Caco-2 (cell line): ENCODE measurements around the gene NCF4. TPM values are rescaled to one million over a fixed set of nuclear protein-coding genes. Genes with fewer than 3 reads are reported as not detected.

Experiments
- BruUV-seq: library from RNA; stranded (reverse); fragments of 400-500 nt; replicated peaks from 2 replicates; lab custom pipeline; 2021; lab: Mats Ljungman, UMichigan
- CTCF ChIA-PET: fragments of 300-600 bp; sonication (Branson Sonifier 250); formaldehyde crosslinking; loops from one replicate; lab custom pipeline; 2022; ENCODE audit warnings: antibody characterized with exemption; lab: Charles Lee
- POLR2A ChIA-PET: fragments of 300-600 bp; sonication (Branson Sonifier 250); formaldehyde crosslinking; loops from one replicate; lab custom pipeline; 2022; ENCODE audit warnings: antibody characterized with exemption; lab: Charles Lee
- DNase-seq, 2 experiments: peaks; one replicate each; pipeline versions ENCODE4 v3.0.0 to v3.0.0-alpha.2; 2020 to 2022
- H3K27me3 ChIP-seq: replicated peaks from 2 replicates; pipeline ENCODE4 v1.6.0; 2011; ENCODE audit warnings: low read length; ENCODE audit not compliant: control insufficient read depth, insufficient read depth
- H3K36me3 ChIP-seq: 2 replicates; pipeline ENCODE4 v1.5.1; 2011; ENCODE audit warnings: low read length; ENCODE audit not compliant: control insufficient read depth, insufficient read depth
- H3K4me1 ChIP-seq: fragments of 250-450 bp; sonication (Bioruptor Pico); 2 replicates; pipeline ENCODE4 v1.5.1; 2020; ENCODE audit warnings: mild to moderate bottlenecking
- H3K4me3 ChIP-seq: 2 replicates; pipeline ENCODE4 v1.5.1; 2011; ENCODE audit warnings: low read depth, mild to moderate bottlenecking, control low read depth, low read length
- H3K9me3 ChIP-seq: fragments of 250-450 bp; sonication (Bioruptor Pico); 2 replicates; pipeline ENCODE4 v1.5.1; 2020; ENCODE audit warnings: mild to moderate bottlenecking, moderate library complexity
- H3K27ac Mint-ChIP-seq: one replicate; pipeline ENCODE4 v1.8.0; 2022; ENCODE audit warnings: mixed read lengths; ENCODE audit not compliant: unreplicated experiment
- H3K27me3 Mint-ChIP-seq: one replicate; pipeline ENCODE4 v1.8.0; 2022; ENCODE audit warnings: mixed read lengths; ENCODE audit not compliant: insufficient read depth, unreplicated experiment
- H3K36me3 Mint-ChIP-seq: one replicate; pipeline ENCODE4 v1.8.0; 2022; ENCODE audit warnings: mild to moderate bottlenecking, mixed read lengths; ENCODE audit not compliant: insufficient read depth, unreplicated experiment
- H3K4me1 Mint-ChIP-seq: one replicate; pipeline ENCODE4 v1.8.0; 2022; ENCODE audit warnings: low read depth, mixed read lengths; ENCODE audit not compliant: unreplicated experiment
- H3K4me3 Mint-ChIP-seq: one replicate; pipeline ENCODE4 v1.8.0; 2022; ENCODE audit warnings: mild to moderate bottlenecking, moderate library complexity, mixed read lengths; ENCODE audit not compliant: unreplicated experiment
- H3K9me3 Mint-ChIP-seq: one replicate; pipeline ENCODE4 v1.8.0; 2022; ENCODE audit warnings: mixed read lengths; ENCODE audit not compliant: unreplicated experiment
- CTCF ChIP-seq, 2 experiments: fragments of 200-600 bp in 1 of 2; IDR thresholded peaks; 1 replicate in 1 of 2; 2 replicates in 1 of 2; pipeline versions ENCODE4 v1.5.1 to v1.8.0; 2011 to 2022; ENCODE audit warnings: antibody characterized with exemption in 1 of 2, control low read depth in 1 of 2, inconsistent platforms in 1 of 2, low read depth in 1 of 2, low read length in 1 of 2, mild to moderate bottlenecking in 1 of 2, moderate library complexity in 1 of 2; ENCODE audit not compliant: insufficient read depth in 1 of 2, severe bottlenecking in 1 of 2, unreplicated experiment in 1 of 2
- intact Hi-C: fragments of 100-400 bp; cut with micrococcal nuclease; formaldehyde crosslinking; loops from one replicate; pipeline ENCODE4 v1.10.0; 2022; ENCODE audit not compliant: unreplicated experiment
- total RNA-seq: library from RNA; stranded (reverse); gene quantifications from 2 replicates; pipeline ENCODE4 v1.2.3, GENCODE V29; 2022

NCF4 gene
- total RNA-seq, 1 experiment from 2014 or later: not detected

- TF ChIP-seq CTCF (IDR thresholded peaks at IDR 0.05; ENCODE audit: insufficient read depth in 1 of 2, low read depth in 1 of 2, low read length in 1 of 2, severe bottlenecking in 1 of 2, unreplicated experiment in 1 of 2): no peak
- no peaks in the 10 kb centered on the region for H3K36me3 ChIP-seq
- ChIA-PET CTCF (no interaction called here), POLR2A (no interaction called here)
- no peaks in the 10 kb centered on the region for H3K27me3 ChIP-seq
- no peak overlapping the region for H3K4me3 ChIP-seq
- Mint-ChIP-seq H3K27me3 (peaks cover 32% of the 10 kb centered on the region), H3K27ac (no peak overlapping the region), H3K9me3 (no peaks in the 10 kb centered on the region), H3K4me1 (no peaks in the 10 kb centered on the region), H3K36me3 (no peaks in the 10 kb centered on the region), H3K4me3 (no peak overlapping the region)
- intact Hi-C loops: loop anchor here (10.0 kb wide), 1 partner anchor 57 kb away; the partner anchor contains the start of gene NCF4
- no peaks in the 10 kb centered on the region for H3K4me1 ChIP-seq
- DNase-seq: no peak
- no peaks in the 10 kb centered on the region for H3K9me3 ChIP-seq
- BruUV-seq: no TSS peak
Observed at GRCh38 chr22:36921309-36922104, 60.7 kb downstream of the NCF4 start.

DNA sequence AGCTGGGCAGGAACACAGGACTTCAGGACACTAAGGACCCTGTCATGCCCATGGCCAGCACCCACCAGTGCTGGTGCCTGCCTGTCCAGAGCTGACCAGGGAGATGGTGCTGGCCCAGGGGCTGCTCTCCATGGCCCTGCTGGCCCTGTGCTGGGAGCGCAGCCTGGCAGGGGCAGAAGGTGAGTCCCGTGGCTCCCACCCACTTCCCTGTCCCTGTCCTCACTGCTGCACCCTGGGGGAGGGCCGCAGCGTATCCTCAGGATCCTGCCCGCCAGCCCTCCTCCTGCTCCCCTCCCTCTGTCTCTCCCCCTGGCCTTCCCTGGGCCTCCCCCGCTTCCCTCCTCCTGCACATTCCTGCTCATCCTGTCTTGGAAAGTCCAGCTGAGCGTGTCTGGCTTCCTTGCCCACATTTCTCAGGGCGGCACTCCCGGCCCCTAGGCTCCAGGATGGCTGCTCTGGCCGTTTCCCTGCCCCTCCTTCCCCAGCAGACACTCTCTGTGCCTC is 61.4 kb downstream of the NCF4 start:
- no peak overlapping the region for H3K4me3 ChIP-seq
- Mint-ChIP-seq H3K36me3 (no peaks in the 10 kb centered on the region), H3K27me3 (peaks cover 29% of the 10 kb centered on the region), H3K27ac (no peak overlapping the region), H3K4me1 (no peaks in the 10 kb centered on the region), H3K9me3 (no peaks in the 10 kb centered on the region), H3K4me3 (no peak overlapping the region)
- H3K27me3 ChIP-seq: no peaks in the 10 kb centered on the region
- CTCF ChIA-PET: no interaction called here
- H3K9me3 ChIP-seq: no peaks in the 10 kb centered on the region
- no peak for TF ChIP-seq CTCF (IDR thresholded peaks at IDR 0.05; ENCODE audit: insufficient read depth in 1 of 2, low read depth in 1 of 2, low read length in 1 of 2, severe bottlenecking in 1 of 2, unreplicated experiment in 1 of 2)
- DNase-seq: peak in 1 of 2 experiments; percentile 13
- POLR2A ChIA-PET: no interaction called here
- no peaks in the 10 kb centered on the region for H3K36me3 ChIP-seq
- intact Hi-C loops: loop anchor here (10.0 kb wide), 1 partner anchor 57 kb away; the partner anchor contains the start of gene NCF4
- no TSS peak for BruUV-seq
- H3K4me1 ChIP-seq: no peaks in the 10 kb centered on the region

DNA sequence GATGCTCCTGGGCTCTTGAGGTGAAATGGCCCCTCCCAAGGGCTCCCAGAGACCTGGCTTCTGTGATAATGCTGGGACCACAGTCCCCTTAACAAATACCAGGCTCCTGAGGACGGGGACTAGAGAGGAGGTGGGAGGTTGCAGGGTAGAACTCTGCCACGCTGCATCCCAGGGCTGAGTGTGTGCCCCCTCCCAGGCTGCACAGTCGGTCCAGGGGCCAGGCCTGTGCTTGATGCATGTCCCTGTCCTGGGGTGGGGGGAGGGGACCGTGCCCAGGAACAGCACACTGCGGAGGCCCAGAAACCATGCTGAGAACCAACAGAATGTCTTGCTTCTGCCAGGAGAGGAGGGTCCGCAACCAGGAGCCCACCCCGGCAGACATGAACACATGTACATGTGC is 61.9 kb downstream of the NCF4 start:
- Mint-ChIP-seq H3K27ac (no peak overlapping the region), H3K4me1 (no peaks in the 10 kb centered on the region), H3K36me3 (no peaks in the 10 kb centered on the region), H3K4me3 (no peak overlapping the region), H3K9me3 (no peaks in the 10 kb centered on the region), H3K27me3 (peaks cover 26% of the 10 kb centered on the region)
- intact Hi-C loops: loop anchor here (10.0 kb wide), 1 partner anchor 58 kb away; the partner anchor contains the start of gene NCF4
- H3K27me3 ChIP-seq: no peaks in the 10 kb centered on the region
- ChIA-PET CTCF (no interaction called here), POLR2A (no interaction called here)
- H3K4me3 ChIP-seq: no peak overlapping the region
- no peaks in the 10 kb centered on the region for H3K4me1 ChIP-seq
- DNase-seq: no peak
- TF ChIP-seq CTCF (IDR thresholded peaks at IDR 0.05; ENCODE audit: insufficient read depth in 1 of 2, low read depth in 1 of 2, low read length in 1 of 2, severe bottlenecking in 1 of 2, unreplicated experiment in 1 of 2): no peak
- H3K9me3 ChIP-seq: no peaks in the 10 kb centered on the region
- no TSS peak for BruUV-seq
- no peaks in the 10 kb centered on the region for H3K36me3 ChIP-seq
